HepG2 (cell line): ENCODE results near the gene CTIF. TPM values are rescaled to one million over a fixed set of nuclear protein-coding genes. Genes with fewer than 3 reads are reported as not detected.

Experiments used
- ARNTL ChIP-seq: sonication (generic); formaldehyde crosslinking; IDR thresholded peaks from 2 replicates; pipeline ENCODE4 v1.4.0; 2020; ENCODE audit warnings: mild to moderate bottlenecking, missing genetic modification reagents
- CHCHD3 ChIP-seq: sonication (generic); formaldehyde crosslinking; IDR thresholded peaks from 2 replicates; pipeline ENCODE4 v1.8.0; 2022; ENCODE audit warnings: mild to moderate bottlenecking, missing genetic modification reagents, moderate library complexity
- CTCF ChIP-seq: sonication (generic); formaldehyde crosslinking; IDR thresholded peaks from 2 replicates; pipeline ENCODE4 v1.5.0; 2020; ENCODE audit warnings: mild to moderate bottlenecking, missing genetic modification reagents, moderate library complexity
- EEA1 ChIP-seq: sonication (generic); formaldehyde crosslinking; IDR thresholded peaks from 2 replicates; pipeline ENCODE4 v1.5.1; 2020; ENCODE audit warnings: mild to moderate bottlenecking, missing genetic modification reagents, borderline replicate concordance
- ELF4 ChIP-seq: sonication (generic); formaldehyde crosslinking; IDR thresholded peaks from 2 replicates; pipeline ENCODE4 v1.5.0; 2020; ENCODE audit warnings: missing genetic modification reagents, mild to moderate bottlenecking, moderate library complexity, borderline replicate concordance
- HIVEP1 ChIP-seq: sonication (generic); formaldehyde crosslinking; IDR thresholded peaks from 2 replicates; pipeline ENCODE4 v1.4.0; 2020; ENCODE audit warnings: mild to moderate bottlenecking, missing genetic modification reagents
- KLF16 ChIP-seq, 2 experiments: sonication (generic) in 1 of 2; formaldehyde crosslinking in 1 of 2; IDR thresholded peaks; 2 replicates each; pipeline versions ENCODE4 v1.6.1 to v1.8.0; 2016 to 2023; ENCODE audit warnings: missing genetic modification reagents in 2 of 2, missing compliant biosample characterization in 1 of 2
- KLF6 ChIP-seq: IDR thresholded peaks from 2 replicates; pipeline ENCODE4 v1.8.0; 2016; ENCODE audit warnings: missing biosample characterization, missing genetic modification reagents
- MEF2D ChIP-seq: sonication (generic); formaldehyde crosslinking; IDR thresholded peaks from 2 replicates; pipeline ENCODE4 v1.5.1; 2020; ENCODE audit warnings: mild to moderate bottlenecking, missing genetic modification reagents
- MXD4 ChIP-seq: IDR thresholded peaks from 2 replicates; pipeline ENCODE4 v1.6.1; 2016; ENCODE audit warnings: mild to moderate bottlenecking, missing biosample characterization, missing genetic modification reagents
- NFE2L2 ChIP-seq: fragments of 150-350 bp; IDR thresholded peaks from 2 replicates; pipeline ENCODE4 v1.6.1; 2014; ENCODE audit warnings: low read length
- NR2F1 ChIP-seq, 2 experiments: fragments of 450-650 bp in 1 of 2; formaldehyde crosslinking in 1 of 2; IDR thresholded peaks; 2 replicates each; pipeline versions ENCODE4 v1.5.0 to v1.6.1; 2016 to 2020; ENCODE audit warnings: mild to moderate bottlenecking in 1 of 2, missing compliant biosample characterization in 1 of 2, missing genetic modification reagents in 1 of 2, moderate library complexity in 1 of 2
- PHF21A ChIP-seq: sonication (generic); formaldehyde crosslinking; IDR thresholded peaks from 2 replicates; pipeline ENCODE4 v1.5.0; 2020; ENCODE audit warnings: mild to moderate bottlenecking, missing genetic modification reagents
- PHF8 ChIP-seq: sonication (generic); formaldehyde crosslinking; IDR thresholded peaks from 2 replicates; pipeline ENCODE4 v1.5.0; 2020; ENCODE audit warnings: missing genetic modification reagents
- RBM39 ChIP-seq: fragments of 200-400 bp; formaldehyde crosslinking; IDR thresholded peaks from one replicate; pipeline ENCODE4 v1.6.1; 2018; ENCODE audit warnings: antibody characterized with exemption, mild to moderate bottlenecking, low read depth, low read length; ENCODE audit not compliant: poor library complexity, severe bottlenecking
- SP1 ChIP-seq, 2 experiments: fragments of 450-650 bp in 1 of 2; sonication (generic) in 1 of 2; formaldehyde crosslinking in 1 of 2; IDR thresholded peaks; 2 replicates each; pipeline versions ENCODE4 v1.4.0 to v1.6.1; 2016 to 2020; ENCODE audit warnings: missing genetic modification reagents in 1 of 2
- SP2 ChIP-seq: sonication (generic); formaldehyde crosslinking; IDR thresholded peaks from 2 replicates; pipeline ENCODE4 v1.5.1; 2020; ENCODE audit warnings: mild to moderate bottlenecking, missing genetic modification reagents
- ZFP36 ChIP-seq: fragments of 150-350 bp; IDR thresholded peaks from 2 replicates; pipeline ENCODE4 v1.6.1; 2018; ENCODE audit warnings: borderline replicate concordance, low read length, low read depth; ENCODE audit not compliant: partially characterized antibody
- ZFP36L1 ChIP-seq: sonication (generic); formaldehyde crosslinking; IDR thresholded peaks from 2 replicates; pipeline ENCODE4 v1.8.0; 2022; ENCODE audit warnings: mild to moderate bottlenecking, missing genetic modification reagents, moderate library complexity
- ZNF256 ChIP-seq: sonication (generic); formaldehyde crosslinking; conservative IDR thresholded peaks from 2 replicates; pipeline ENCODE4 v1.4.0; 2020; ENCODE audit warnings: missing genetic modification reagents
- ZNF33B ChIP-seq: sonication (generic); formaldehyde crosslinking; IDR thresholded peaks from 2 replicates; pipeline ENCODE4 v1.5.1; 2020; ENCODE audit warnings: mild to moderate bottlenecking, missing genetic modification reagents
- ZNF776 ChIP-seq: sonication (generic); formaldehyde crosslinking; IDR thresholded peaks from 2 replicates; pipeline ENCODE4 v1.4.0; 2020; ENCODE audit warnings: mild to moderate bottlenecking, missing genetic modification reagents
- polyA plus RNA-seq, 8 experiments: library from polyadenylated mRNA; depleted of rRNA in 3 of 8; stranded (reverse) in 7 of 8; unstranded in 1 of 8; fragments of >200 nt; fragmentation: Illumina TruSeq in 4 of 8; extraction: Trizol in 4 of 8; gene quantifications; 2 replicates each; pipeline versions ENCODE4 v1.2.1 to v1.2.3, GENCODE V29; 2011 to 2016; ENCODE audit warnings: low read depth in 4 of 8, missing spikeins in 1 of 8, mixed read lengths in 1 of 8; ENCODE audit not compliant: insufficient read depth in 1 of 8
- total RNA-seq, 5 experiments: library from RNA; depleted of rRNA; stranded (reverse); fragments of >200 nt; fragmentation: Illumina TruSeq; extraction: Trizol; gene quantifications; 2 replicates each; pipeline ENCODE4 v1.2.3, GENCODE V29; 2016; ENCODE audit warnings: low read depth in 1 of 5
- TF ChIP-seq, protein P1 (sequence below): sonication (generic); formaldehyde crosslinking; IDR thresholded peaks from 2 replicates; pipeline ENCODE4 v1.4.0; 2020; ENCODE audit warnings: mild to moderate bottlenecking, missing genetic modification reagents
- TF ChIP-seq, protein P2 (sequence below): sonication (generic); formaldehyde crosslinking; conservative IDR thresholded peaks from 2 replicates; pipeline ENCODE4 v1.8.0; 2022; ENCODE audit warnings: missing genetic modification reagents

Gene CTIF
- total and polyA plus RNA-seq, 2 of the 13 experiments (the other 11 are each of a cell fraction or from before 2014, with no cell fraction given), result 18.2 to 28.0 TPM

- TF ChIP-seq NR2F1 (CRISPR knock-in tag; IDR thresholded peaks at IDR 0.05) (no peak), CHCHD3 (CRISPR knock-in tag) (no peak), PHF8 (peak; percentile 57), MXD4 (CRISPR knock-in tag) (peak; percentile 53), ZFP36 (peak; percentile 71), RBM39 (peak; percentile 79), PHF21A (CRISPR knock-in tag) (peak; percentile 95), KLF6 (CRISPR knock-in tag) (no peak), EEA1 (no peak), ELF4 (CRISPR knock-in tag) (no peak), KLF16 (CRISPR knock-in tag; IDR thresholded peaks at IDR 0.05) (0 out of 4 replicates have a peak, but pooled peaks of 1 of the 2 experiments have one; percentile 56), CTCF (peak; percentile 11; the same call in 1 of the 2 replicates), ZFP36L1 (CRISPR knock-in tag) (no peak; the same call in 1 of the 2 replicates), HIVEP1 (CRISPR knock-in tag) (peak; percentile 88), ZNF776 (CRISPR knock-in tag) (no peak), SP1 (IDR thresholded peaks at IDR 0.05) (no peak), SP1 (CRISPR knock-in tag; IDR thresholded peaks at IDR 0.05) (no peak), NFE2L2 (no peak), ARNTL (CRISPR knock-in tag) (peak; percentile 92), SP2 (CRISPR knock-in tag) (no peak), ZNF33B (CRISPR knock-in tag) (no peak), ZNF256 (CRISPR knock-in tag) (no peak), MEF2D (CRISPR knock-in tag) (no peak; the same call in 1 of the 2 replicates)
- TF ChIP-seq, protein P1, sequence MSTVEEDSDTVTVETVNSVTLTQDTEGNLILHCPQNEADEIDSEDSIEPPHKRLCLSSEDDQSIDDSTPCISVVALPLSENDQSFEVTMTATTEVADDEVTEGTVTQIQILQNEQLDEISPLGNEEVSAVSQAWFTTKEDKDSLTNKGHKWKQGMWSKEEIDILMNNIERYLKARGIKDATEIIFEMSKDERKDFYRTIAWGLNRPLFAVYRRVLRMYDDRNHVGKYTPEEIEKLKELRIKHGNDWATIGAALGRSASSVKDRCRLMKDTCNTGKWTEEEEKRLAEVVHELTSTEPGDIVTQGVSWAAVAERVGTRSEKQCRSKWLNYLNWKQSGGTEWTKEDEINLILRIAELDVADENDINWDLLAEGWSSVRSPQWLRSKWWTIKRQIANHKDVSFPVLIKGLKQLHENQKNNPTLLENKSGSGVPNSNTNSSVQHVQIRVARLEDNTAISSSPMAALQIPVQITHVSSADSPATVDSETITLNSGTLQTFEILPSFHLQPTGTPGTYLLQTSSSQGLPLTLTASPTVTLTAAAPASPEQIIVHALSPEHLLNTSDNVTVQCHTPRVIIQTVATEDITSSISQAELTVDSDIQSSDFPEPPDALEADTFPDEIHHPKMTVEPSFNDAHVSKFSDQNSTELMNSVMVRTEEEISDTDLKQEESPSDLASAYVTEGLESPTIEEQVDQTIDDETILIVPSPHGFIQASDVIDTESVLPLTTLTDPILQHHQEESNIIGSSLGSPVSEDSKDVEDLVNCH (CRISPR knock-in tag), result no peak
- TF ChIP-seq, protein P2, sequence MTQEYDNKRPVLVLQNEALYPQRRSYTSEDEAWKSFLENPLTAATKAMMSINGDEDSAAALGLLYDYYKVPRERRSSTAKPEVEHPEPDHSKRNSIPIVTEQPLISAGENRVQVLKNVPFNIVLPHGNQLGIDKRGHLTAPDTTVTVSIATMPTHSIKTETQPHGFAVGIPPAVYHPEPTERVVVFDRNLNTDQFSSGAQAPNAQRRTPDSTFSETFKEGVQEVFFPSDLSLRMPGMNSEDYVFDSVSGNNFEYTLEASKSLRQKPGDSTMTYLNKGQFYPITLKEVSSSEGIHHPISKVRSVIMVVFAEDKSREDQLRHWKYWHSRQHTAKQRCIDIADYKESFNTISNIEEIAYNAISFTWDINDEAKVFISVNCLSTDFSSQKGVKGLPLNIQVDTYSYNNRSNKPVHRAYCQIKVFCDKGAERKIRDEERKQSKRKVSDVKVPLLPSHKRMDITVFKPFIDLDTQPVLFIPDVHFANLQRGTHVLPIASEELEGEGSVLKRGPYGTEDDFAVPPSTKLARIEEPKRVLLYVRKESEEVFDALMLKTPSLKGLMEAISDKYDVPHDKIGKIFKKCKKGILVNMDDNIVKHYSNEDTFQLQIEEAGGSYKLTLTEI, result no peak
Measured at GRCh38 chr18:48781163-48781987, 242.5 kb downstream of the CTIF start (continued).
